NCI-H2107 treated with DMSO at 0.1 percent for 48 hours (cell line): Measurements from ENCODE around the gene STOML3.

Source experiments
- DNase-seq: peaks from one replicate; lab custom pipeline; 2025; ENCODE audit not compliant: unreplicated experiment; lab: John Stamatoyannopoulos, UW

The STOML3 gene

DNA sequence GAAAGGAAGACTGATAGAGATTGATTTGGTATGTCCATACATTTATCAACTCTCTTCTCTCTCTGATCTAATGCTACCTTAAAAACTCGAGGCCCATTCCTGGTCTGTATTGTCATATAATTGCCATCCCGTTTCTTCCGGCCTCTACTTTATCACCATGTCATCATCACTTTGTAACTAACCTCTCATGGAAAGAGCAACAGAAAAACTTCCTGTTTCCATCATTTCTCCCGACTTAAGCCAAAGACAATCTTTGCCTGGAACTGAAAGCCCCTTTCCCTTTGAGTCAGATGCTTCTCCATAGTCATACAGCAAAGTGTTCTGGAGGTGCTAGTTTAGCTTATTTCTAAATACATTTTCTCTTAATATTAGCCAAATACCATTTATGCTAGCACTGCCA lies 2.8 kb upstream of the STOML3 start:
- DNase-seq: no peak

DNA sequence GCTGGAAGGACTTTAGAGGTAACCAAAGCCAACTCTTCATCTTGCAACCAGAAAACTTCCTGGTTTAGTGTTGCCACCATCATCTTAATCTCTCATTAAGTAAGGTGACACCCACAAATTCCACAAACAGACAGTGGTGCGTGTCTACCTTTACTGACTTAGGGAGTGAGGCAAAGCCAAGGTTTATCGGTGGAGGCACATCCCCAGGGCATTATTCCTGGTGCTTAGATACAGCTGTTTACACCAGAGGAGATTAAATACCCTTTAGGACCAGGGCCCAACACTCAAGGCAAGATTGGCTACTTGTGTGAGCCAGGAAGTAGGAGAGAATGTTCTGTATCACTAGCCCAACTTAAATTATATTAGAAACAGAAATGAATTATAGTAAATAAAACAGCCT lies 9.5 kb downstream of the STOML3 start:
- no peak for DNase-seq

DNA sequence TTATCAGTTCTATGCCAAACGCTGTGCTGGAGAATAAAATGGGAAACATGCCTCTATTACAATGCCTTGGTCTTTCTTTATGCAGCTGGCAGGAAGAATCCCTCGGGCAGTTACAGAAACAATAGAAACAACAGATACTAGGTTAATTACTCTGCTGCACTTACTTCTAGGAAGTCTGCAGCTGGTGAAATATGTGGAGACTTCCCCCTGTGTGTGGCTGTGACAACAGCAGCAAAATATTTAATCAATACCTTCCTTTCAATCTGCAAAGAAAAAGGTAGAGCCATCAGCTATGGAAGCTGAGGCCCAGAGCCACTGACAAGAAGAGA lies 9.9 kb downstream of the STOML3 start:
- peak; percentile 61 for DNase-seq

DNA sequence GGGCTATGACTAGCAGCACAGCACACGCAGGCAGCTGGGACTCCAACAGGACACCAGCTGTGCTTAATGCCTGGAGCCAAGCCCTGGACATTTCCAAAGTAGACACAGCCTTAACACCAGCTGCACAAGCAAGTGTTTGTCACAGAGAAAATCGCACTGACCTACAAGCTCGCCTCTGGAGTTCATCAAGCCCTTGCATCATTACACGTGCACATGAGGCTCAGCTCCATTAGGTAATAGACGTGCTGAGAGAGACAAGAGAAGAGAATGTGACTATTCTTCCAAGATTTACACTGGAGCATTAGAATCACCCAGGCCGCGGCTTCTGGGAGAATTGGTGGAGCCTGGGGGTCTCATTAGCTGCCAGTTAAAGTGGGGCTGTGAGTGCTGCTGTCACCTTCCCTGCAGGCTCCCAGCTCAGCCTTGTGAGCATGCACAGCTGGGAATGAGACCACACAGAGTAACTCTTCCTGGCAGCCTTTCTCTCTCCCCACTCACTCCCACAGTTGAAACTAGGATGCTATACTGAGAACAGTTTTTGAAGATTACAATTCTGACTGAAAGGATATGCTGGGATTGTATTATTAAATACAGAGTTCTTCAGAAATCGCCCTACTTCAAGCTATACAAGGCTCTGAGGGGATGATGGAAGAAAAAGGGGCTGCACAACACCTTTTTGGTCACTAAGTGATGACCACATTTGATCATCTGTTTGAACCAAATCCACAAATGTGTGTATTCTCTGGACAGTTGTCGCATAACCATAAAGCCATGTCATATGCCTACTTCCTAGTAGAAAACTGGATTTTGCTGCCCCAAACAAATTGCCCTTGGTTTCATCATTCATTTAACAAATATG lies 10.5 kb downstream of the STOML3 start:
- DNase-seq: no peak

DNA sequence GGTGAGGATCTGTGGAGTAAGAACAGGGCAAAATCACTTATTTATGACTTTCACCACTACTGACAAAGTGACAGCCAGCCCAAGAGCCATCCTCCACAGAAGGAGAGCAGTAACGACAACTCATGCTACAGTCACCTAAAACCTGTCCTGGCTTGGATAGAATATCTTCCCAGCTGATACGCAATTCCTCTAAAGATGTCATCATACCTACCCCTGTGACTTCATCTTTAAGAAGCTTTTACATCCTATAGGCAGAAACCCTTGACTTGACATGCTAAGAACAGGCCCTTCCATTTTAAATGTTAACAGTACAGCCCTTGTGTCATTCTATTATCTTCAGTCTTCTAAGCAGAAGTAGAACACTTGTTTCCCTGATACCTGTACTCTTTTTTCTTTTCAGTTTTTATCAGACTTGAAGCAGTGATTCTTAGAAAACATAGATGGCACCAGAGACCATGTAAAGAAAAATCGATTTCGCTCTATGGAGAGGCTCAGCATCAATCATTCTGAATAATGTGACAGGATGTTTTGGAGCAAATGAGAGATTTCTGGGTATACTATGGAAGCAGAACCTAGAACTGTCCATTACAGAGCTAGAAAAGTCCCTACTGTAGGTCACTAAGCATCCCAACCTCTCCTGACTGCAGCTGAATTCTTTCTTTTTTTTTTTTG lies 20.1 kb downstream of the STOML3 start:
- no peak for DNase-seq

DNA sequence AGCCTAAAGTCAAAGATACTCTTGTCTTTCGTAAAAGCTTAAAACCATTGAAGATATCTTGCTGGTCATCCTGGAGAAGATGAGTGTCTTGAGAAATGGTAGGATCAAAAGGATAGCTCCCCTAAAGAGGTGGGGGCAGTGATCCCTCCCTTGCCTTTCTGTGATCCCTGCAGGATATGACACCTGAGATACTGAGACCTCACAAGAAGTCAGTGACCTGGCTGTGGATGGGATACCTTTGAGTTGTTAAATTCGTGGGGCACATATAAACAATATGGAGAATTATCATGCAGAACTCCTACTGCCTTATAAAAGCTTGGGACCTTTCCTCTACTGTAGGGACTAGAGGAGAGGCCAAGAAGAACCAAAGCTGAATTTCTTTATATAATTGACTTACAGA lies 21.4 kb downstream of the STOML3 start:
- no peak for DNase-seq

DNA sequence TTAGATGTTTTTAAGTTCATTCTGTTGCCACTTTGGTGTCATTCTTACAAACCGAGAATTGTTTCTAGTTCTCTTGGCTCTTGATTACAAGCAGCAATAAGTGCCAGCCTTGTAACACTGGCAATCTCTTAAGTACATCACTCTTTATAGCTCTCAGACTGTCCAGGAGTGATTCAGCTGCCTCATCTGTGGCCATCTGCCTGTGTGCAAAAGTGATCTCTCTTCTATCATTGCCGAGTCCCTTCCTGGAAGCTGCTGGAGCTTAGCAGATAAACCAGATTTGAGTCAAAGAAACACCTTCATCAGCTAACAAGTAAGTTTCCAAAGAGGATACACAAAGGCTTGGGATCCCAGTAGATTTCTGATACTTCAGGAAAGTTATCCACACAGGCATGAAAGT lies 23.2 kb downstream of the STOML3 start:
- DNase-seq: no peak

DNA sequence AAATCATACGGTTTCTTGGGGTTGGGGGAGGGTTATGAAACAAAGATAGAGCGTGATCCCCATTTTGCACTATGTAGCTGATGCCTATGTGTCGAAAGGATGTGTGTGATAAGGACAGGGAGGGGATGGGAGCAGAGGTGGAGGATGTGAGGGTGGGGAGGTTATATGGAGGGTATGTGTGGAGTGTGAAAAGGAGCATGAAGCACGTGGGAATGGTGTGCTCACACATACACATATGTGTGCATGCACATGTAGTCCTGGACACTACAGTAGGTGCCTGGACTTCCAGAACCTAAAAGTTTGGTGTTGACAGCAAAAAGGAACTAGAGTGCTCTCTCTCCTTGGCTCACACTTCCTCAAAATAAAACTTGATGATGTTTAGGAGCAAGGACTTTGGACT lies 25.4 kb downstream of the STOML3 start:
- DNase-seq: no peak

DNA sequence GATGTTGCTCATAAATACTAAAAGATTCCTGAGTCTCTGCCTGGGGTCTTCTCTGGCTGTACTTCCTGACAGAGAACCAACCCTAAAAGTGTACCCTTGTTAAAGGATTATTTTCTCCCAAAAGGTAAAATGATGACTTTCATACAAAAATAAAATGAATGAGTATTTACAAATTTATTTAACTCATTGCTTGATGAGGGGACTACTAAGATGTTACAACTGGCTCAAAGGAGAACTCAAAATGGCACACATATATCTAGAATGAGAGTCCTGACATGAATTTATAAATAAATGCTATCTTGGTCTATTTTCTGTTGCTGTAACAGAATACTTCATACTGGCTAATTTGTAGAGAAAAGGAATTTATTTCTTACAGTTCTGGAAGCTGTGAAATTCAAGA lies 30.5 kb downstream of the STOML3 start:
- DNase-seq: no peak

DNA sequence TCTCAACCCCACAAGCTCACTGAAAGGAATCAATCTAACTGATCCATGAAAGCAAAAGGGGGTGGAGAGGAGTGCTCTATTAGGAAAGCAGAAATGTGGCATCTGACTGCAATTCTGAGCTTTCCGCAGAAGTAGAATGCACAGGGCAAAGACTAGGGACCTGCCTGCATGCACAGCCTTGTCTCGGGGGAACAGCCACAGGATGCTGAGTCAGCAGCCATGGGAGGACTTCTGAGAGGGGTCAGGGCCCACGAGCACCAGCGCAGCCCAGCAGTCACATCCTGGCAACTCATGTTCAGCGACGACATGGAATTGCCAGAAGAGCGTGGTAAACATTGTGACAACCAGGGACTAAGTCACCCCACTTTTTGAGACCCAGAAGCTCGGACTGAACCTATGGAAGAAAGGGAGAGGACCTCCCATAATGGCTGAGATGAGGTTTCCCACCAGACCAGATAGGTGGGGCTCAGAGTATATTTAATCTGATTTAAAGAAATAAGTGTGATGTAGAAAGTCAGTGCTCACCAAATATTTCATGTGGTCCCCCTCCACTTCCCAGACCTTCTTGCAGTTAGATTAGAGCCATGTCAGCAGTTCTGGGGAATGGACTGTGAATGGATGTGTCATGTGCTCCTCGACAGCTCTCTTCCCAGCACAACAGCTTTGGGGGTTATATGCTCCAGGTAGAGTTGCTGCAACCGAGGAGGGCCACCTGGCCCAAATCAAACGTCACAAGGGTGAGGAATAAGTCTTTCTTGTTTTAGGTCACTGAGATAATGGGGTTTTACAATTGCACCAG lies 32.6 kb downstream of the STOML3 start:
- DNase-seq: no peak

DNA sequence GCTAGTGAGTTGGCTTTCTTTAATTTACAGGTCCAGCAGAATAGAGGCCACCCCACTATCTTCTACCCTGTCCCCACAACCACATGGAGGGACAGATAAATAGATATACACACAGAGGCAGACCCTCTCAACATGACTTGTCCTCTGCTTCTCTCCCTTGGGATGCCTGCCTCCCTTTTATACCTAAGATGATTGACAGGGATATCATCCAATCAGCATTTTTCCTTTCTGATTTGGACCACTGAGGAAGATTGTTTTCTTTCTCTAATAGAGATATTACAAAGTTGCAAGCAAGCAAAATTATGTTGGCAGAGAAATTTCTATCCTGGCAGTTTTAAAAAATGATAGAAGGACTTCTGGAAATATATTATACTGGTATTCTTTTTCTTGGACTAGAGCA lies 35.8 kb downstream of the STOML3 start:
- DNase-seq: no peak

DNA sequence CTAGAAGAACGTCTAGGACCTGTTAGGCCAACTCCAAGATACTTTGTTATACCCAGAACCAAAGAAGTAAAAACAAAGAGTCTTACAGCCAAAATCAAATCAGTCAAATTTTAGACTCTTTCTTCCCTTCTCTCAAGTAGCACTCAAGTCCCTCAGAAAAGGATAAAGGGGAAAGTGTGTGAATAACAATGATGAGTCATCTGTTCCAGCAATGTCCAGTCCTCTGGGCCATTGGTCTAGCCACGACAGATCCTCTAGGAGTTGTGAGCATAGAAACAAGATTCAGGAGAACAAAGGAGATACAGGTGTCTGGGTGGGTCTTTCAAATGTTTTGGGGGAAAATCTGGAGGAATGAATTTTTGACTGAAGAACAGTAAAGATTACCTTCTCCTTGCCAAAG lies 36.3 kb downstream of the STOML3 start:
- no peak for DNase-seq

DNA sequence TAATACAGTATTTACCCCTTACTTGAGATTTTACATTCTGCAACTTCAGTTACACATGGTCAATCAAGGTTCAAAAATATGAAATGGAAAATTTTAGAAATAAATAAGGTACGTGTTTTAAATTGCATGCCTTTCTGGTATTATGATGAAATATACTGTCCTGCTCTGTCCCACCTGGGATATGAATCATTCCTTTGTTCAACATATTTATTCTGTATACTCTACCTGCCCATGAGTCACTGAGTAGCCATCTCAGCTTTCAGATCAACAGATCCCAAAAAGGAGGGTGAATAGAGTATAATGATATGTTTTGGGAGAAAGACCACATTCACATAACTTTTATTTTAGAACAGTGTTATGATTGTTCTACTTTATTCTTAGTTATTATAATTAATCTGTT lies 37.8 kb downstream of the STOML3 start:
- DNase-seq: no peak

DNA sequence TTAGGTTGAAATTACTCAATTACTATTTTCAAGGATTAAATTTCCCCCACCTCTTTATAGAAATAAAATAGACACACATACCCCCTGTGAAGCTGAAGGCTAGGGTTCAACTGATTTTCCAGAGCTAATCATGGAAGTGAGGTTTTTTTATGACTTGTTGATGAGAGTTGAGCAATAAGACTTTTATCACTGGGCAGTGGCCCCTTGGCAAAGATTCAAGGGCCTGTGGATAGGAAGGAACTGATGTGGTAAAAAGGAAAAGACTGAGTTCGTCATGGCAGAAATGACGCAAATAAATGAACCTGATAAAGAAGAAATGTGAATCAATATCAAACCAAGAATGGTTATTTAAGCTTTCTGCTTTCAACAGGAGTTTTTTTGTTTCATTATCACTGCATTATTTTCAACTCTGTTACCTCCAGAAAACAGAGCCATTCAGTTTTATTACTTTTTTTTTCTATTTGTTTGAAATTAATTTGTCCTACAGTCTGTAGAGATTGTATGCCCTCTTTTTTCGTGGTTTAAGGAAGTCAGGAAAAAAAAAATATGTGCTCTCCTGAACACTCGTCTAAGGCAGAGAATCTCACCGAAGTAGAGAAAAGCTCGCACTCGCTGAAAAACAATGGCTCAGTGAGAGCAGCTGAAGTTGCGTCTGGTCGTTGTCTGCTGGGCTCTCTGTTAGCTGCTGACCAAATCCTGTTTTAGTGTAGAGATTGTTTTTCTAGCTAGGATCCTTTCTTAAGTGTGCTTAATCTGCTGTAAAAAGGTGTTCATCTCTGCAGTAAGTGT lies 38.9 kb downstream of the STOML3 start:
- DNase-seq: no peak

DNA sequence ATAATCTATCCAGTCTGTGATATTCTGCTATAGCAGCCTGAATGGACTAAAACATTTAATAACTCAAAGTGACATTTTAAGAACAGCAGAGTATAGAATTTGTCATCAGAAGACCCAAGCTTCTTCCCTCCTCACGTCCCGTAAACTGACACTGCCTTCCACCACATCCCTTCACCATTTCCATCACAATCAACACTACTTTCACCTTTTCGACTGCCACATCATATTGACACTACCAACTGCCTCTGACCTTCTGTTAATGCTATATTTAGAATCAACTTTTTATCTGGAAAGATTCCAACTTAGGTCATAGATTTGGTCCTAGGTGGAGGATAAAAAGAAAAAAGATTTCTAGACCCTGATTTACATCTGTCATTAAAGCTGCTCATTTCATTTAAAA lies 39.6 kb downstream of the STOML3 start:
- no peak for DNase-seq

DNA sequence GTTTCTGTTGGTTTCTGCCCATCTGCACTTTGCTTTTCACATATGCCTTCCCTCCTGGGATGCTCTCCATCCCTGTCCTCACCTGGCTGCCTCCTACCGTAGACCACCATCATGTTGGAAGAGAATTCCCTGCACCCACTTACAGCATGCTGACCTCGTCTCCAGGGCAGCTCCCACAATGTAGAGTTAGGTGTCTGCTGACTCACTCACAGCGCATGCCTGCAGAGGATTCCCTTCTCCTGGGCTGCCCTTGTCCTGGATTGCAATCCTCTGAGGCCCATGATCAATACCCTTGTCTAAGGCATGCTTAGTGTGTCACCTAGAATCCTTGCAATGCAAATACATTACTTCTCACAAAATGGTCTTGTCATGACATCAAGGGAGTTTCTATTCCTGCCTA lies 43.6 kb downstream of the STOML3 start:
- no peak for DNase-seq

DNA sequence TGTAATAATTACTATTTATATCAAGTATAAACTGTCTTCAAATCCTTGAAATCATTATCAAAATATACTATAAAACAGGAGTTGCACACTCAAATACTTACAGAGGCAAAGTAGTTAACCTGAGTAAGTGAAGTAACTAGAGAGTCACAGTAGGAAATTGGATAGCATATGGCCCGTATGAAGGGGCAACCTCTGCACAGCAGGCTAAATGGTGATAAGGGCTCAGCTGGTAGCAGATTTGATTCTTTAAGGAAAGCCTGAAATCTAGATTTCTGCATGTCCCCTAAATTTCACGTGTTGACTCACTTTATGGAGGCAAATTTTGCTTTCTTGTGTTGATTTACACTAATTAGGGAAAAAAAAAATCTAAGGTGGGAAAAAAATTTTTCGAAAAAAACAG lies 46.4 kb downstream of the STOML3 start:
- no peak for DNase-seq

DNA sequence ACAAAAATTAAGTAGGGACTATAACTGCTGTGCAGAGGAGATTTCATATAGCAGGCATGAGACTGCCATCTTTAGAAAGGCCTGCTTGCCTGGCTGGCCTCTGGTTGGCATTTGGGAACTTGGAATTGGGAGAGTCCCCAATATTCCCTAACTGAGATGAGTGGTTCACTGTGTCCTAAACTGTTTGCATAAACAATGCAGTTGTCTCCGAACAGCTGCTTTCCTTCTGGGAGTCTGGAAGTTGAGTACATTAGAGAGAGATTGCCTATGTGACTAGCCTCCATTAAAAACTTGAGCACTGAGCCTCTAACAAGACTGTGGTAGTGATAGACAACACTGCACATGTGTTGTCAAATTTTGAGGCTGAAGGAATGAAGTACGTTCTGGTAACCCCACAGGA lies 47.4 kb downstream of the STOML3 start:
- DNase-seq: no peak

DNA sequence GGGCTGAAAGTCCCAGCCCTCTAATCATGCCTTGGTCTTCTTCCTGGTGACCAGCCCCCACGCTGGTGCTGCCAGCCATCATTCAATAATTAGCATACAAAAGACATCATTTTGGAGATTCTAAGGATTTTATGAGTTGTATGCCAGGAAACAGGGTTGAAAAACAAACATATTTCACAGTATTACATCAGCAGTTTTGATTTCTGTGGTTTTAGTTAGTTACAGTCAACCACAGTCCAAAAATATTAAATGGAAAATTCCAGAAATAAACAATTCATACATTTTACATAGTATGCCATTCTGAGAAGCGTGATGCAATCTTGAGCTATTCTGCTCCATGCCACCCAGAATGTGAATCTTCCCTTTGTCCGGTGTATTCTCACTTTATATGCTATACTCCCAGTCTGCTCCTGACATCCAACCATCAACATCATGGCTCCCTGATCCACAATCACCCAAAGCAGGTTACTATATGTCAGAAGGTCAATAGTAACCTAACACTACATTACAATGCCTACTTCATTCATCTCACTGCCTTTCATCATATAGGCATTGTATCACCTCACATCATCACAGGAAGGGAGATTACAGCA lies 49.2 kb downstream of the STOML3 start:
- DNase-seq: no peak

DNA sequence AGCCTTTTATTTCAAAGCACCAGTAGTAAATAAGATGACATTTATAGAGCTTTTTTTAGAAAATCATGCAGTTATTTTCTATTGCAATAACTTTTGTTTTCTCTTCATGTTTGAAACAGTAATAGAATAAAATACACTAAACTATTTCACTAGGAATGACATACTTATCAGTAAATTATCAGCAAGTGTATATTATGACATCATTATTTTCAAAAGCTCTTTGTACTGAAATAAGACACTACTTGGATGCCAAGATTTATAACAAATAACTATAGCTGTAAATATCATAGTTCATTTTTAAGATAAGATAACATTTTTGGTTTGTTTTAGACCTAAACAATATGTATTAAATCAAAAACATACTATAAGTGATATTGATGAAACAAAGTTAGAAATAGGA lies 56.8 kb downstream of the STOML3 start:
- DNase-seq: no peak

DNA sequence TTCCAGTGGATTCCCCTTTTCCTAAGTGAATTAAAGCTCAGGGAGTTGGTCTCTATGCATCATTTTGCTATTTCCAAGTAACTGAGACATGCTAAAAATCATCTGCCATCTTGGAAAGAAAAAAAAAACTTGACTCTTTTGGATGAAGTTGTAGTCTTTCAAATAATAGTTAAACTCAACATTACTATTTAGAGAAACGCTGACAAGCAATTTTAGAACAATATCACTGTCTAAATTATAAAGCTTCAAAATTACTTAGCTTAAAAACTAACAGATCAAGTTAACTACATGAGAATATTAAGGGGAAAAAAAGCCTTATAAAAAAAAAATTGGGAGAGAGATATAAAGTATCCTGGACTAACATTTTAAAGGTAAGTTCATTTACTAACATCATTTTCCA lies 68.5 kb downstream of the STOML3 start:
- DNase-seq: no peak
